ENCODE results near the gene MYO1A.
"Not testable (repeated sequence)": the region's sequence is repeated elsewhere in the genome, so short reads cannot be mapped to it uniquely, and the experiment has no call there.

Gene MYO1A

DNA sequence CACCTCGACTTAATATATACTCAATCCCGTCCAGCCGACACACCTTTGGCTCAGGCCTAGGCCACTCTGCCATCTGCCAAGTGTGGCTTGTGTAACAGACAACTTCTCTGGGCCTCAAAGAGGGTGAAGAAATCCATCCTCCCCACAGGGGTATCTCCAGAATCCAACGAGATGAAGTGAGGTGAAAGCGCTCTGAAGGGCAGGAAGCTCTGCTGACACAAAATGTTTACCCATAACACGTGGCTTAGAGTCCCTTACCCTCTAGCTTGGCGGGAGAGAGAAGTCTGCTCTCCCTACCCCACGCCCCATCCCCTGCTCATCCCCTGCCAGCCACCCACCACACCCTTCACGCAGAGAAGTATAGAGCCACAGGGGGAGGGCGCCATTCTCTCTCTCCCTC lies 56.6 kb downstream of the MYO1A start:
- DNase-seq (ENCODE audit: low read depth), result no peak

GRCh38 chr12:56991319-56992246 lies 58.3 kb downstream of the MYO1A start:
- no peak for DNase-seq (ENCODE audit: low read depth)

DNA sequence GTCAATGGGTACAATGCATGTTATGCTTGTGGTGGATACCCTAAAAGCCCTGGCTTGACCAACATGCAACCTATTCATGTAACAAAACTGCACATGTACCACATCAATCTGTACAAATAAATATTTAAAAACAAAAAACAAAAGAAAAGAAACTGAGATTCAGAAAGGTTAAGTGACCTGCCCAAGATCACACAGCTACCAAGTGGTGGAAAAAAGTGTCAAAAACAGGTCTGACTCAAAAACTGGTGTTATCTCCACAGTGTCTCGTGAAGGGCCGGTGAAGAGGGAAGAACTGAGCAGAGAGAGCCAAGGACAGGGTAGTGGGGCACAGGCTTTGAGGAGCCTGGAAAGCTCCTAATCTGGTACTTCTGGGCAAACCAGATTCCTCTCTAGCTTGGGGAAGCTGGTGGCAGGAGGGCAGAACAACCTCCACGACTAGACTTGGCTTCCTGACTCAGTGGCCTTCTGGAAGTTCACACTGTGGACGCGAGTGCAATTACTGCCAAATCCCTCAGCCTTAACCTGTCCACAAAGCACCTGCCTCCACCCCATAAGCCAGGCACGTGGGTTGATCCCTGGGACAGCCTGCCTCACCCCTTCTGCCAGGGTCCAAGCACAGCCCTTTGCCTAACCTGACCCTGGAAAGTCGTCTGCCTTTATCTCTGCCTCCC lies 59.1 kb downstream of the MYO1A start:
- DNase-seq (ENCODE audit: low read depth), result no peak

- DNase-seq (ENCODE audit: low read depth), result no peak
Measured at GRCh38 chr12:56989861-56990610, 59.9 kb downstream of the MYO1A start.

DNA sequence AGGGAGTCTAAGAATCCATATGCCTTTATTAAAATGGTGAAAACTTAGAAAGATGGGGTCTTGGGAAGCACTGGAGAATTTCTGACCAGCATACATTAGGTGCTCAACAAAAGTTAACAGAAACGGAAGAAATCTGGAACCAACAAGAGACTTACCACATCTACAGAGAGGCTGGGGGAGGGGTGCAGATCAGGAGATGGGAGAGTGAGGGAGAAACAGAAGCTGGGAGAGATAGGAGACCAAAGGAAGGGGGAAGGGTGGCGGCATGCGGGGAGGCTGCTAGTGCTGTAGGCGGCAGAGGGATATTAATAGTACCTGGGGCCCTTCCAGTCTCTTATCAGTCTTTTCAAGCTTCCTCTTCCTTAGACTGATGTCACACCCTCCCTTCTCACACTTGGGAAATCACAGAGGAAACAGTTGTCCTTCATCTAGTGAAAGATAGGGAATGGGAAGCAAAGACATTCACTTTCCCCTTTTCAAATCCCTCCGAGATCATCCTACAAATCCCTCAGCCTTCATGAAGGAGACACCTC lies 61.7 kb downstream of the MYO1A start:
- no peak for DNase-seq (ENCODE audit: low read depth)

- DNase-seq (ENCODE audit: low read depth), result peak; percentile 66
Measured at GRCh38 chr12:56987551-56988053, 62.3 kb downstream of the MYO1A start.

DNA sequence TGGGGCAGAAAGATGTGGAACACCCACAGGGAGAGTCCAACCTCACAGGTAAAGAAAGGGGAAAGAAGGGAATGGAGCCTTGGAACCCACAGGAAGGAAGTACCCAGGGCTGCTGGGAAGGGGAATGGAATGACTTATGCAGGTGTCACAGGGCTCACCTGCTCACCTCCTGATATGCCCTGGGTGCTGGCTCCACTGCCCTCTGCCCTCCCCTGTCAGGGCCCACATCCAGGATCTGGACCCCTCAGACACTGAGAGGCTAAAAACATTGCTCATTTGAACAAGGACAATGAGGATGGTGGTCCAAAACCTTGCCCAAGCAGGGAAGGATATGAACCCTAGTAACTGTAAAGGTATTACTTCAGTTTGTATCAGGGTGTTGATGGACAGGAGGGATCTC lies 62.9 kb downstream of the MYO1A start:
- no peak for DNase-seq (ENCODE audit: low read depth)

- DNase-seq (ENCODE audit: low read depth), result not testable (repeated sequence)
Measured at GRCh38 chr12:56985714-56986113, 64.2 kb downstream of the MYO1A start.

DNA sequence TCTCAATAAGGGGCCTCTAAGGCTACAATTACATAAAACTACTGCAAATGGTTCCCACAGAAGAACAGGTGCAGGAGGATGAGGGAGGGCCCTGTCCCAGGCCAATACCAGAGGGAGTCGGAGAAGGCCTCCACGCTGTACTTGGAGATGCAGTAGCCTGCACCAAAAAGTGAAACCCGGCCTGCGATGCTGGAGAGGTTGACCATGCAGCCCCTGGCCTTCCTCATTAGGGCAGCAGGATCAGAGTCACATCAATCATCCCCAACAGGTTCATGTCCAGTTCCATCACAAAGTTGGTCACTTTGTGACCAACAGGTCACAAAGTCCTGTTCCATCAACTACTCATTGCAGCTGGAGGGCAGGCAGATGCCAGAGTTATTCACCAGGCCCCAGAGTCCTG lies 66.5 kb downstream of the MYO1A start:
- no peak for DNase-seq (ENCODE audit: low read depth)

DNA sequence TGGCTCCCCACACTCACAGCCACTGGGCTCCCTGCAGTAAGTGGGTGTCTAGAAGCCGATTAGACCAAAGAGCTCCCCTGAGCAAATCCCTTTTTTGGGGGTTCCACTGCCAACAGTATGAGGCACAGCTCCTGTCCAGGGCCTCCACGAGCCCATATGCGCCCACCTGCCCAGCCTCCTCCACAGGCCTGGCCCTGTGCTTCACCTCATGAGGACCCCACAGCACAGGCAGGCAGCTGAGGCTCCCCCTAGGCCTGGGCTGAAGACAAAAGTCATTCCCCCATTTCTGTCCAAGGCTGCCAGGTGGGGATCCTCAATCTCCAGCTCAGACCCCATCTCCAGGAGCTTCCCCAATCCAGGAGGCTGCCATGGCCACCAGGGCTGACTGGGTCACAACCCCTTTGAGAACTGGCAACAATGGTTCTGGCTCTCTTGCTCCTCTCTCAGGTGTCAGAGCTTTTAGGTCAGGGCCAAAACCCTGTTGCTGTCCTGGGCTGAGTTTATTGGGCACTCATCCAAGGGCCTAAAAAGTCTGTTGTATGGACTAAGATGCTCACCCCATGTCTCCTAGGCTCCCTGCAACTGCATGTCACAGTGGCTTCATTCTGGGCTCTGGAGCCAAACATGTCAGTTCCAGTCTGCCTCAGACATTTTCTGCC lies 67.2 kb downstream of the MYO1A start:
- not testable (repeated sequence) for DNase-seq (ENCODE audit: low read depth)

DNA sequence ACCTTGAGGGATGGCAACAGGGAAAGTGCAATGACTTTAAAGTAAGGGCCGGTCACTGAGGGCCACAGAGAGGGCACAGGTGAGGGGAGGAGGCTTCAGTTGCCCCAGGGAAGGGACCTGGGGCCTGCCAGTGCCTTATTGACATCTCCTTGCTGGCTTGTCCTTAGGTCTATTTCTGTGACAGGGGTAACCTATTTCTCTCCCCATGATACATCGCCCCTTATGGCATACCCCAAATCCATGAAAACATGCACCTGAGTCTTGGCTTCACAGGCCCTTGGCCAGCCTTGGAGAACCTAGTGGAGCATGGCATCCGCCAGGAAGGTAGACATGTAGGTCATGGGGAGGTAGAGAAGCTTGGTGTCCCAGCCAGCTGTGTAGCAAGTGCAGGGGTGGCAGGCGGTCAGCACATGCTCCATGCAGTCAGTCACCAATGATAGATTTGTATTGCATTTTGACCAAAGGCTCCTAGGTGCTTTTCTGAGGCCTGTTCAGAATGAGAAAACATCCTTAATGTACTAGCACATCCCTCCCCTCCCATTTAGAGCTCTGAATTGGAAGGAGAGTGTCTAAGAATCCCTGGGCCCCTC lies 68.9 kb downstream of the MYO1A start:
- DNase-seq (ENCODE audit: low read depth), result no peak

DNA sequence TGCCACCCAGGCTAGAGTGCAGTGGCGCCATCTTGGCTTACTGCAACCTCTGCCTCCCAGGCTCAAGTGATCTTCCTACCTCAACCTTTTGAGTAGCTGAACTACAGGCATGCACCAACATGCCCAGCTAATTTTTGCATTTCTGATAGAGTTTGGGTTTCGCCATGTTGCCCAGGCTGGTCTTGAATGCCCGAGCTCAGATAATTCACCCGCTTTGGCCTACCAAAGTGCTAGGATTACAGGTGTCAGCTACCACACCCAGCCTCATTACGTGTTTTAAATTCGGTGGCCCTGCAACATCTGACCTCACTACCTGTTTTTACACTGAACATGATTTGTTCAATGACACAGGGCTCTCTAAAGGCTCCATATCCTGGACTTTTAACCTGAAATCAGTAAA lies 69.7 kb downstream of the MYO1A start:
- no peak for DNase-seq (ENCODE audit: low read depth)

DNA sequence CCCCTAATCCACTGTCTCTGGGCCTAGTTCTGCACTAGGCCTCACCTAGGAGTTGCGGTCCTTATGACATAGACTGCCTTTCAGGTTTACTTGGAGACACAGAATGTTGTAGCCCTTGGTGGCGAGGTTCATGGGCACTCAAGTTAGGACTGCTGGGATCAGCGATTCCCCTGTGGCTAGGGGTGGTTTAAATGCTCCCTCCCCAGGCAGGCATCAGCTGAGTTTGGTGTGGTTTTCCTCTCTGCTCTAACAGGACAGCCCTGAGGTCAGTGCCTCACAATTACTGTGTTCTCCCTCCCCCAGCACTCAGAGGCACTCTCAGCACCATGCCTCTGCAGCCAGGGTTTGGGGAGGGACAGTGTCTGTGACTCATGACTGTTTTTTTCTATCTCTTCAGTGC lies 70.3 kb downstream of the MYO1A start:
- no peak for DNase-seq (ENCODE audit: low read depth)
